NCI-H524 treated with DMSO at 0.1 percent for 48 hours (cell line): ENCODE measurements around the gene FCRLA.

Experiments used
- DNase-seq: peaks from one replicate; lab custom pipeline; 2025; lab: John Stamatoyannopoulos, UW

Gene FCRLA

DNA sequence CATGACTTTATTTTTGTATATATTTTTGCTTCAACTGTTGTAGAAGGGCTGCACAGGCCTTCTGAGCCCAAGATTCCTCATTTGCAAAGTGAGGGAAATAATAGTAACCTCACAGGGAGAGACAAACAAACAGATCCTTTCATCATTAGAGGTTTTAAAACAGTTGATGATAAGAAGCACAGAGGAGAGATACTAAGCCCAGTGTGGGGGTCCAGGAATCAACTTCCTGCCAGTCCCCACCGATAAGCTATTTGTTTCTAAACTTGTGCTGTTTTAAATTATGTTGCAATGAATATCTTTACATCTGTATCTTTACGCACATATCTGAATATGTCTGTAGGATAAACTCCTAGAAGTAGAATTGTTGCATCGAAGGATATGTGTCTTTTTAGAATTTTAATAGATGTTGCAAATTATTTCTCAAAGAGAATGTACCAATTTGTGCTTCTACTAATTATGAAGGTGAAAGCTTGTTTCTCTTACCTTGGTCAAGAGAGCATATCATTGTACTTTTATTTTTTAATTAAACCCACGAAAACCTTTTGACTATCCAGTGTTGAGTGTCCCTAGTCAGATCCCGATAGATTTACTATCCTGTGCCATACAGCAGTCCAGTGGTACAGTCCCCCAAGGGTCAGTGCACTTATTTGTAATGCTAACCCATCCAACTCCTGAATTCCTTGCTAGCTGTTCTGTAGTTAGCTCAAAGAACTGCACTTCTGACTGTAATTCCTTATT, 25.1 kb downstream of the FCRLA start:
- no peak for DNase-seq

DNA sequence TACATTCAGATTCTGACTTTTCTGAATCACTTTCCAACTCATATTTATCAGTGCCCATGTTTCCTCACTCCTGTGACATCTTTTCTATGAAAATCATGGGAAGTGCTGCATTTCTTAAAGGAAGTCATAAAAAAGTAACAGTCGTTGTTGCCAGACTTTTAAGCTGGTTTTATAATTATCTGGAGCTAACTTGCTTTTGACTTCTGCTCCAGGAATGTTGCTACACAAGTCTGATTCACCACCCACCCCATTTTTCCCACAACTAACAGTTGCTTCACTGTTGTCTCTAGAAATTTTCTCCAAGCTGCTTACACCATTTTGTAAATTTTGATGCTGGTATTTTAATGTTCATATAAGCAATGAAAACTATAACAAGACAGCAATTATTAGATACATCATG, 26.5 kb downstream of the FCRLA start:
- no peak for DNase-seq

DNA sequence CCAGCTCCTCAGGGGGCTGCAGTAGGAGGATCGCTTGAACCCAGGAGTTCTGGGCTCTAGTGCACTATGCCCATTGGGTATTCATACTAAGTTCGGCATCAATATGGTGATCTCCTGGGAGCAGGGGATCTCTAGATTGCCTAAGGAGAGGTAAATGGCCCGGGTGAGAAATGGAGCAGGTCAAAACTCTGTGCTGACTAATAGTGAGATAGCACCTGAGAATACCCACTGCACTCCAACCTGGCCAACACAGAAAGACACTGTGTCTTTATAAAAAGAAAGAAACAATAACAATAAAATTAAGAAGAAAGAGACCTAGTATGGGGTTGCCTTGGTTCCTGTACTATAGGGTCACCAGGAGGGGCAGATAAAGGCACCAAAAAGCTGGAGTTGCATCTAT, 28.8 kb downstream of the FCRLA start:
- no peak for DNase-seq

DNA sequence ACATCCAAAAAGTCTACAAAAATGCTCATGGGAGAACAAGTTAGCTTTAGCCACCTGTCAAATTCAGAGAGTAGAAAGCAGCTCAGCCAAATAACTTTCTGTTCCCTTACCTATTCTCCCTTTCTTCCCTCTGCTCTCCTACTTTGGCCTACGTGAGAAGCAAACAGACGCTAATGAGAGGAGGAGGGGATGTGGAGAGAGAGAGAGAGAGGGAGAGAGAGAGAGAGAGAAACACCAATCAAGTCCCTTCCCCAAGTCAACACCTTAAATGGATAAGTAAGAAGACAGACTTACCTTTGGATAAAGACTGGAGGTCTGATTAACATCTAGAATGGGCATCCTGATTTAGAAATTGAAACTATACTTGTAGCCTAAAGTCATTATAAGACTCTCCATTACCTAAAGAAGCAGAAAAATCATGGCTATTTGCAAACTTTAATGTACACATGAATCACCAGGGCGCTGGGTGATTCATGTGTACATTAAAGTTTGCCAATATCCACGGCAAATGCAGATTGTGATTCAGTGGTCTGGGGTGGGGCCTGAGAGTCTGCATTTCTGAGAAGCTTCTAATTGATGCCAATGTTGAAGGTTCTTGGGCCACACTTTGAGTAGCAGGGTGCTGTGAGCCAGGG, 29.4 kb downstream of the FCRLA start:
- no peak for DNase-seq

DNA sequence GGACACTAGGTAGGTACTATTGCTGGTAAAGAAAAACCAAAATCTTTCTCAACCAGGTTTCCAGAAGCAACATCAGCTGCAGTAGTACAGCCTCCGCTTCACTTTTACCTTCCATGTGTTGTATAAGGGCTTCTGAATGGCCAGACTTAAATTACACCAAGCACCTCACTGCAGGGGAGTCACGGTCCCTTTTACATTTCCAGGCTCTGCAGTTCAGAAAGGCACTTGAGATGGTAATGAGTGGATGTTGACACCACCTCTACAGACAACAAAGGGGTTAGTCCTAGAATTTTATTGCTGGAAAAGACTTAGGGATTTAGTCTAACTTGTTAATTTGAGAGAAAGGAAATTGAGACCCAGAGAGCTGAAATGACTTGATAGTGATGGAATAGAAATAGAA, 30.6 kb downstream of the FCRLA start:
- no peak for DNase-seq

DNA sequence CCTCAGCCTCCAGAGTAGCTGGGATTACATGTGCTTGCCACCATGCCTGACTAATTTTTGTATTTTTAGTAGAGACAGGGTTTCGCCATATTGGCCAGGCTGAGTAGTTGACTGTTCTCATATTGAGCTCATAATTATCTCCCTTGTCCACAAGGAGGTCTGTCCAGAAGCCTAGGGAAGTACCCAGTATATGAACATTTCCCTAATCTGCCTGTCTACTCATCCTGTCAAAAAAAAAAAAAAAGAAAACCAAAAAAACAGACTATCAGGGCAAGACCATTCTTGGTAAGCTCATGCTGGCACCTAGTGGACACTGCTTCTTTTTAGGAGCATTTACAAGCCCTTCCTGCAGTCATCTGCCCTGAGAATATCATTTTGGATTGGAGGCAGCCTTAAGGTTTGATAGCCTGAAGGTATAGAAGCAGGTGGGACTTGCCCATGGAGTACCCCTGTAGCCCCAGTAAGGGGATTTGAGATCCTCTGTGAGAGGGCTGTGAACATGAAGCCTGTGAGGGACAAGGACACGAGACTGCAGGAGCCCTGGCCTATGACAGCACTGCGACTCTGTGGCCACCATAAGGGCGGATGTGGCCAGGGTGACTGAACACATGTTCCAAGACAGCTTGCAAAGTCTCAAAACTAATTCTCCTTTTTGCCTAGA, 31.7 kb downstream of the FCRLA start:
- peak; percentile 29 for DNase-seq

DNA sequence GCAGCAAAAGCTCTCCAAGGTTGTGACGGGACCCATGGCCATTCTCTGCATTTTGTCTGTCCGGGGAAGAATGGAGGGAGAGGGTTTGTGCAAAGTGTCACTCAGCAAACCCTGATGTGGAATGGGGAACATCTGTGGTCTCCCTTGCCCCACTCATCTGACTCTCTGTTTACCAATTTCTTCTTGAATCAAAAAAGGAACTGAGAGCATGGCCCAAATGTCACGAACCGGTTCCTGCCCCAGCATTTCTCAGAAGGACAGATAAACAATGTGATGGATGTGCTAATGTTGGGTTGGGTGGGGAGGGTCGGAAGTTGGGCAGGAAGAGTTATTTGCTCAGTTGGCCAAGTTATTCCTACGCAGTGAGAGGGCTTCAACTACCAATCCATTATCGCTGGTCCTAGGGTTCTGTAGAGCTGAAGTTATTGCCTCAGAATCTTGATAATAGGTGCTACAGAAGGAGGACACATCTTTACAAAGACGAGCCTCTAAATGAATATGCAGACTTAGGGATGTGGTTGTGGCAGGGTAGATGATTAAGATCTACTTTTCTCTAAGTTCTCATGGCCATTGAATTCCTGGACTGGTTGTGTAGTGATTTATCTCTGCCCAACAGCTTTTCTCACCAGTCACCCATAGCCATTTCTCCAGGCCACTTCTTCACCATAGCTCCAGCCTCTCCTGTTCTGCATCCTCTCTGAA, 33.0 kb downstream of the FCRLA start:
- no peak for DNase-seq

DNA sequence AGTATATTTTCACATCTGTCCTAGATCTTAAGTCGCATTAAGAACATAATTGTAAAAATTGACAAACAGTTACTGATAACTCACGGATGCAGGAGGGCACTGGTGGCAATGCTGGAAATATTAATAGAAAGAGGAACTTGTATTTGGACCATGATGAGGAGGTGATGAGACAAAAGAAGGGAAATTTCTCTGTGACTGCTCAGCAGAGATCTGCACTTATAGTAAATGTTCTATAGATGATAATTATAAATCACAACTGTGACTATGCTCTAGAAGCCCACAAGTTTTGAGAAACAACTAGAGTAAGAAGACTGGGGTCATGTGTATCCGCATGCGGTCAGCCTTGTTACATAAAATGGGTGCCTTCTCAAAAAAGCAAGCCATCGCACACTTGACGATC, 33.9 kb downstream of the FCRLA start:
- DNase-seq: no peak

DNA sequence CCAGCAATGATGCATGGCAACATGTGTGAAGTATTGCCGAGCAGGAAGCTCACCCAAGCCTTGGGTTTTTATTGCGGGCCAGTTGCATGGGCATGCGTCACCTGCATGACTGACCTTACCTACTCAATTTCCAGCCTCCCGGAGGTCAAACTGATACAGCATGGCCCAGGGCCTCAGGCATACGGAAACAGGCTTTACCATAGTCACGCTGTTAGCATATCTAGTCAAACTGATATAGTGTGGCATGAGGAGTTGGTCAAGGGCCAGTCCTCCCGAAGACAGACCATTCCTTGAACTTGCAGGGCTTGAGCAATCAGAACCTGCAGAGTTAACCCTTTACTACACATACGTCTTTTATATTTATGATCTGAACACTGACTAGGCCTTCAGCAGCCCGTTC, 36.2 kb downstream of the FCRLA start:
- DNase-seq: no peak

DNA sequence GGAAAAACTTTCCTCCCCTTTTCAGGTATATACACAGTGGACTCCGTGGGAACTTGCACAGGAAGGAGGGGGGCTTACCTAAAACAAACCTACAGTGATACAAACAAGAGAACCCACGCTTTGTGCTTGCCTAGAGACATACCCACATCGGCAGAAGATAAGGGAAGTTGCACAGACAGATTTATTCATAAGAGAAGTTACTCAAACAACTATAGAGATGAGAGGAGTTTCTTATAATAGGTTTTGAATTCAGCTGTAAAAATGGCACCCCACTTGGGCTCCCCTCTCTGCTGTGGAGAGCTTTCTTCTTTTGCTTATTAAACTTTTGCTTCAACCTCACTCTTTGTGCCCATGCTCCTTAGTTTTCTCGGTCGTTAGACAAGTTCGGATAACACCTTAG, 40.8 kb downstream of the FCRLA start:
- DNase-seq: no peak

DNA sequence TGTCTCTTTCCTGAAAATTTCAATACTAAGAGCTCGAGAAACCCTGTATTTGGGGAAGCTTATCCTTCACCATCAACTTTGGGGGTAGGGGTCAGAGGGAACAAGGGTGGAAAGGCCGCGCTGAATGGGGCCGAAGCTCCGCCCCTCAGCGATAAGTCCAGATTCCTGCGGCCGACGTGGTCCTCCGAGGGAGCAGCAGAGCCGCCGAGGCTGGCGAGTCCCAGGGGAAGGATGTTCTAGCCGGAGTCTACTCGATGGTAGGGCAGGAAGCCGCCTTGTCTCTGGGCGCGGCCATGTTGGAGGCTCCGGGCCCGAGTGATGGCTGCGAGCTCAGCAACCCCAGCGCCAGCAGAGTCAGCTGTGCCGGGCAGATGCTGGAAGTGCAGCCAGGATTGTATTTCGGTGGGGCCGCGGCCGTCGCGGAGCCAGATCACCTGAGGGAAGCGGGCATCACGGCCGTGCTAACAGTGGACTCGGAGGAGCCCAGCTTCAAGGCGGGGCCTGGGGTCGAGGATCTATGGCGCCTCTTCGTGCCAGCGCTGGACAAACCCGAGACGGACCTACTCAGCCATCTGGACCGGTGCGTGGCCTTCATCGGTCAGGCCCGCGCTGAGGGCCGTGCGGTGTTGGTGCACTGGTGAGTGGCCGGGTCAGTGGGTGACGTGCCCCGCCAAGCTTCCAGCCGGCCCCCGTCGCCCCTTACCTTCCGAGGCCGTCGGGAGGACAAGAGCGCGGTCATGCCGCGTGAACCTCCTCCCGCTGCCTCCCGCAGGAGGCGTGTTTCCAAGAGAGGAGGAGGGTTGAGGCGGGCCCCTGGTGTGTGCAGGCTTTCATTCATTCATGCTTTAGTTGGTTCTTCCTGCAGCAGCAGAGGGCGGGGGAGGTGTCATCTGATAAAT, 42.7 kb downstream of the FCRLA start, which contains the start of gene DUSP12:
DUSP12 (plus strand) TSS at position 278 of the 899 bp plus-strand sequence; CDS start at position 294, 16 bp downstream.
- peak; percentile 67 for DNase-seq

DNA sequence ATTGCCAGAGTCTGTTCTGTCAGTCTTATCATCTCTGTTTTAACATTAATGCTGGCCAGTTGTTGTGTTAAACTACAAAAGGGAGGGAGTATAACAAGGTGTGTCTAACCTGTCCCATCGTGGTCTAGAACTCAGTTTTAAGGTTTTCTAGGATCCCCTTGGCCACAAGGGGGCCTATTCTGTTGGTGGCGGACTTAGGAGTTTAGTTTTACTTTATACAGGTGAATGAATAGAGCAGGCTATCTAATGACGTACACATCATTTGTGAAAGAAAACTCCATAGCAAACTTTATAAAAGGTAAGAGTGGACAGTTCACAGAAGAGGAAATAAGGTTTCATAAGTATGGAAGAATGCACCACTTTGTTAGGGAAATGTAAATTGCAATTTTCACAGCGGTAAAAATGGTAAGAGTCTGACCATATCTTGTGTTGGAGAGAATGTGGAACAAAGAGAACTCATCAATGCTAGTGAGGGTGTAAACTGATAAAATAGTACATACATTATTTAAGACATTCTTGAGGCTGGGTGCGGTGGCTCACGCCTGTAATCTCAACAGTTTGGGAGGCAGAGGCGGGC, 56.6 kb downstream of the FCRLA start:
- DNase-seq: no peak
